Fibroblast of skin of right quadriceps (primary cell): Measurements from ENCODE around the gene FBXW10B.
"Not testable (repeated sequence)": the region's sequence is repeated elsewhere in the genome, so short reads cannot be mapped to it uniquely, and the experiment has no call there.

Source experiments
- DNase-seq: peaks from one replicate; pipeline ENCODE4 v3.0.0-alpha.2; 2013

The FBXW10B gene

GRCh38 chr17:15629991-15630390 lies 10.5 kb upstream of the FBXW10B start:
- not testable (repeated sequence) for DNase-seq

- DNase-seq = peak; percentile 39
These were observed 4.2 kb upstream of the FBXW10B start for GRCh38 chr17:15623661-15624209.

- DNase-seq = not testable (repeated sequence)
These were observed 3.8 kb upstream of the FBXW10B start for GRCh38 chr17:15623255-15623654.

GRCh38 chr17:15622124-15622523 lies 2.6 kb upstream of the FBXW10B start:
- not testable (repeated sequence) for DNase-seq

- DNase-seq = not testable (repeated sequence)
These were observed 2.7 kb downstream of the FBXW10B start for GRCh38 chr17:15616828-15617227.

GRCh38 chr17:15615850-15616249 lies 3.7 kb downstream of the FBXW10B start:
- not testable (repeated sequence) for DNase-seq

GRCh38 chr17:15613111-15613510 lies 6.4 kb downstream of the FBXW10B start:
- DNase-seq = not testable (repeated sequence)

GRCh38 chr17:15592960-15593359 lies 26.5 kb downstream of the FBXW10B start:
- DNase-seq = not testable (repeated sequence)

GRCh38 chr17:15591986-15592385 lies 27.5 kb downstream of the FBXW10B start:
- not testable (repeated sequence) for DNase-seq

GRCh38 chr17:15590844-15591243 lies 28.7 kb downstream of the FBXW10B start:
- not testable (repeated sequence) for DNase-seq

GRCh38 chr17:15589544-15590536 lies 29.7 kb downstream of the FBXW10B start:
- DNase-seq = not testable (repeated sequence)

- not testable (repeated sequence) for DNase-seq
These were observed 31.5 kb downstream of the FBXW10B start for GRCh38 chr17:15588017-15588416.

GRCh38 chr17:15583313-15583712 lies 36.2 kb downstream of the FBXW10B start:
- not testable (repeated sequence) for DNase-seq

- not testable (repeated sequence) for DNase-seq
These were observed 38.0 kb downstream of the FBXW10B start for GRCh38 chr17:15581462-15581861.

- not testable (repeated sequence) for DNase-seq
These were observed 42.7 kb downstream of the FBXW10B start for GRCh38 chr17:15576848-15577247.

GRCh38 chr17:15574660-15575059 lies 44.8 kb downstream of the FBXW10B start:
- DNase-seq = not testable (repeated sequence)

- not testable (repeated sequence) for DNase-seq
These were observed 45.6 kb downstream of the FBXW10B start for GRCh38 chr17:15573870-15574269.
